Heart right ventricle (tissue), 16 donors: ENCODE measurements around the gene CBX6. TPM values are rescaled to one million over a fixed set of nuclear protein-coding genes. Genes with fewer than 3 reads are reported as not detected.

Source experiments
- ATAC-seq, 8 donors: fragments of 200-7000 bp; cut with Tn5 transposase; one replicate each; pipeline ENCODE4 v1.9.1; 2020; ENCODE audit warnings: mild to moderate bottlenecking in 8 of 8, moderate library complexity in 8 of 8, moderate number of reproducible peaks in 1 of 8
- DNase-seq, 2 donors: peaks; one replicate each; pipeline ENCODE4 v3.0.0-alpha.2; 2020
- H3K27ac ChIP-seq, 10 donors: fragments of 200-600 bp; sonication (generic) in 2 of 10; one replicate each; pipeline versions ENCODE4 v1.5.0 to v1.8.0; 2020 to 2022; ENCODE audit warnings: mild to moderate bottlenecking in 3 of 10
- H3K27me3 ChIP-seq, 7 donors: fragments of 200-600 bp; one replicate each; pipeline ENCODE4 v1.8.0; 2021 to 2022; ENCODE audit warnings: mild to moderate bottlenecking in 2 of 7
- H3K36me3 ChIP-seq, 9 donors: fragments of 200-600 bp; sonication (generic) in 1 of 9; one replicate each; pipeline versions ENCODE4 v1.5.0 to v1.8.0; 2020 to 2022; ENCODE audit warnings: mild to moderate bottlenecking in 2 of 9
- H3K4me1 ChIP-seq, 9 donors: fragments of 200-600 bp; sonication (generic) in 1 of 9; one replicate each; pipeline versions ENCODE4 v1.5.0 to v1.8.0; 2020 to 2022; ENCODE audit warnings: mild to moderate bottlenecking in 4 of 9
- H3K4me3 ChIP-seq, 10 donors: fragments of 200-600 bp; sonication (generic) in 2 of 10; one replicate each; pipeline versions ENCODE4 v1.5.0 to v1.8.0; 2020 to 2022; ENCODE audit warnings: mild to moderate bottlenecking in 7 of 10, moderate library complexity in 2 of 10
- H3K9me3 ChIP-seq, 11 donors: fragments of 200-600 bp in 10 of 11; sonication (generic) in 2 of 11; one replicate each; pipeline versions ENCODE4 v1.5.0 to v1.8.0; 2013 to 2022; ENCODE audit warnings: mild to moderate bottlenecking in 2 of 11, control low read depth in 1 of 11, moderate library complexity in 1 of 11
- WGBS, 2 donors: extraction: QIAGEN DNeasy Blood & Tissue Kit; methylation state at CpG; one replicate each; pipeline ENCODE4 v1.1.7; 2013; ENCODE audit warnings: inconsistent platforms in 1 of 2; 5-methylcytosine and 5-hydroxymethylcytosine counted together
- intact Hi-C, 10 donors: fragments of 100-400 bp; cut with DNase I; formaldehyde crosslinking; loops; one replicate each; pipeline versions ENCODE4 v1.11.1 to v1.14.2; 2022
- polyA plus RNA-seq, 2 donors: library from polyadenylated mRNA; stranded (reverse); fragments of 200-250 nt; gene quantifications; one replicate each; pipeline ENCODE4 v1.2.3, GENCODE V29; 2013
- total RNA-seq, 10 donors: library from RNA; stranded (reverse); fragmentation: NEBNext Ultra II Directional in 3 of 10; extraction: Animal tissue kit (Norgen Biotek cat#: 25700) in 3 of 10; gene quantifications; one replicate each; pipeline versions ENCODE4 v1.2.1 to v1.2.4, GENCODE V29; 2021 to 2023
- TF ChIP-seq, protein P1 (sequence below), 9 donors: fragments of 200-600 bp; sonication (generic) in 2 of 9; IDR thresholded peaks; one replicate each; pipeline versions ENCODE4 v1.5.0 to v1.8.0; 2021 to 2022; ENCODE audit warnings: antibody characterized with exemption in 9 of 9, mild to moderate bottlenecking in 5 of 9, moderate library complexity in 1 of 9
- donor health status: Arrhythmogenic right ventricular cardiomyopathy.
- donor health status: ischemic (EF 13 %, LVEDD 7.1; RV severe dilation, severe dysfunction).
- donor health status: healthy with polysubstance abuse.
- donor health status: DM: no; HTN: yes; CAD: no.
- donor health status: DM: no; HTN: no; CAD: no.
- donor health status: ischemic (EF 25% LVEDD 6.9; RV normal size, moderate dysfunction).
- donor health status: ischemic (EF 25% LVEDD 5.7; RV mildly dilated, moderate dysfunction).
- donor health status: healthy.
- donor health status: DM: yes; HTN: yes; CAD: no.
- donor health status: Ischemic cardiomyopathy.
- donor health status: ischemic (EF 35%, LVEDD 5.7; RV mildly dilated, moderate dysfunction).
- donor health status: nonischemic (EF 11% LVEDD 7.7; RV severe dilation, severe dysfunction).
- donor health status: DM: yes; HTN: yes; CAD: no.
- donor health status: PGD.
- donor health status: ischemic (EF 29% LVEDD 5.4; RV normal size, mild dysfunction).
- donor health status: nonischemic (EF 23%, LVEDD 6.1; RV moderate dilation, normal function).

CBX6 gene
- total and polyA plus RNA-seq, 12 donors = 17.4 to 49.1 (median 35.1) TPM

GRCh38 chr22:38882972-38883622, 11.1 kb upstream of the CBX6 start:
- H3K27me3 ChIP-seq = no peaks in the 10 kb centered on the region
- DNase-seq = no peak
- no peaks in the 10 kb centered on the region for H3K36me3 ChIP-seq
- no peak overlapping the region for H3K4me3 ChIP-seq
- peaks cover 0 to 4% (median 0%) of the 10 kb centered on the region in 11 donors for H3K9me3 ChIP-seq
- intact Hi-C loops = loop anchor here in 4 of 10 donors (5.0 kb wide), 1 partner anchor 39 kb away; no protein-coding TSS in a partner anchor
- TF ChIP-seq, protein P1, sequence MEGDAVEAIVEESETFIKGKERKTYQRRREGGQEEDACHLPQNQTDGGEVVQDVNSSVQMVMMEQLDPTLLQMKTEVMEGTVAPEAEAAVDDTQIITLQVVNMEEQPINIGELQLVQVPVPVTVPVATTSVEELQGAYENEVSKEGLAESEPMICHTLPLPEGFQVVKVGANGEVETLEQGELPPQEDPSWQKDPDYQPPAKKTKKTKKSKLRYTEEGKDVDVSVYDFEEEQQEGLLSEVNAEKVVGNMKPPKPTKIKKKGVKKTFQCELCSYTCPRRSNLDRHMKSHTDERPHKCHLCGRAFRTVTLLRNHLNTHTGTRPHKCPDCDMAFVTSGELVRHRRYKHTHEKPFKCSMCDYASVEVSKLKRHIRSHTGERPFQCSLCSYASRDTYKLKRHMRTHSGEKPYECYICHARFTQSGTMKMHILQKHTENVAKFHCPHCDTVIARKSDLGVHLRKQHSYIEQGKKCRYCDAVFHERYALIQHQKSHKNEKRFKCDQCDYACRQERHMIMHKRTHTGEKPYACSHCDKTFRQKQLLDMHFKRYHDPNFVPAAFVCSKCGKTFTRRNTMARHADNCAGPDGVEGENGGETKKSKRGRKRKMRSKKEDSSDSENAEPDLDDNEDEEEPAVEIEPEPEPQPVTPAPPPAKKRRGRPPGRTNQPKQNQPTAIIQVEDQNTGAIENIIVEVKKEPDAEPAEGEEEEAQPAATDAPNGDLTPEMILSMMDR (IDR thresholded peaks at IDR 0.05) = no peak
- ATAC-seq = no peak
- peak overlapping the region in 7 of 10 donors; percentile 16 to 85 (median 82) for H3K27ac ChIP-seq
- 66% methylated on average over 9 of the region's 9 CpGs for WGBS, 2 donors
- peaks cover 7 to 27% (median 22%) of the 10 kb centered on the region in 9 donors for H3K4me1 ChIP-seq

DNA sequence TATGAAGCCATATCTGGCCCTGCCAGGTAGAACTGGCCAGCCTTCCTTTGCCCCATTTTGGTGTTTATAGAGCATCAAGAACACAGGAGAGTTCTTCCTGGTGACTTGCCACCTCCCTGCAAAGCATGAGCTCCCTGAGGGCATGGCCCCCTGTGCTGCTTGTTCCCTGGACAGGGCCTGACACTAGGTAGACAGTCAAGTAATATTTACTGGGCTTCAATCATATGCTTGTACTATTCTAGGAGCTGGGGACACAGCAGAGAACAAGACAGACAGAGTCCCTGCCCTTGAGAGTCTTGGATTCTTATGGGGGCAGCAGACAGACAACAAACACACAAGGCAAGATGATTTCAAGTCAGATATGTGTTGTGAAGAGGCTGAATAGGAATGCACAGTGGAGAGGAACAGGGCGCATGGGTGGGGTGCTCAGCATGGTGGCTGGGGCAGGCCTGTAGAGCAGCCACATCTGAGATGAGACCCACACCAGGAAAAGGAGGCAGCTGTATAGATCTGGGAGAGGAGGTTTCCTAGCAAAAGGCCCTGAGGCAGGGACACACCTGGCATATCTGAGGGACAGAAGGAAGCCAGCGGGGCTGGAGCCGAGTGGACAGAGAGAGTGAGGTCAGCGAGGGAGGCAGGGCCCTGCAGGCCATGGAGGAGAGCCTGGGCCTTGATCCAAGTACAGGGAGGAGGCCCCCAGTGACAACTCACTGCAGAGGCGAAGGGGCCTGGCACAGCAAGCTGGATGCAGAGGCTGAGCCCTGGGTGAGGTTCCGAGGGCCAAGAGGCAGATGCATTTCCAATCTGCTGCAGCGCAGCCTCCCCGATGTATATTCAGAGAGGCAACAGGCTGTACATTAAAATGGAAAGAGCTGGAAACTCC, 10.2 kb upstream of the CBX6 start:
- Histone ChIP-seq H3K4me3 (no peak overlapping the region), H3K9me3 (peaks cover 0 to 9% (median 0%) of the 10 kb centered on the region in 11 donors), H3K27me3 (no peaks in the 10 kb centered on the region), H3K27ac (peak overlapping the region; percentile 45 to 85 (median 78)), H3K4me1 (peaks cover 7 to 27% (median 22%) of the 10 kb centered on the region in 9 donors), H3K36me3 (no peaks in the 10 kb centered on the region)
- ATAC-seq (peak; percentile 29 to 89 (median 64)), DNase-seq (no peak)
- TF ChIP-seq, protein P1 (IDR thresholded peaks at IDR 0.05) = no peak
- intact Hi-C loops = loop anchor here in 4 of 10 donors (5.0 kb wide), 1 partner anchor 40 kb away; no protein-coding TSS in a partner anchor
- WGBS, 2 donors = 40 to 48% methylated on average over 8 of the region's 8 CpGs

DNA sequence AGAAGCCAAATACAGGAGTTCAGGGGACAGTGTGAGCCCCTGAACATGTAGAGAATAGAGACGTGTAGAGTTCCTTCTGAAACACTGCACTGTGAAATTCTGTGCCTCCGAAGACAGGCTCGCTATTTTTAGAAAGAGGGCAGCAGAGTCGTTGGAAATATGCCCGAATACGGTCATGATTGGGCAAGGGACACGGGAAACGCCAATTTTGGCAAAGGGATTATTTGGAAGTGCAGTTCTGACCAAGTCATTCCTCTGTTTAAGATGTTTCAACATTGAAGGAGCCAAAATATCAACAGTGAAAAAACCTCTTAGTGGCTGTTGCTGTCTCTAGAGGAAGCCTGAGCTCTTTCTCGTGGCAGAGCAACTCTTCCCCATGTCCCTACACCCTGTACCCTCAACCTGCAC, 9.5 kb upstream of the CBX6 start:
- intact Hi-C loops = loop anchor here in 4 of 10 donors (5.0 kb wide), 1 partner anchor 41 kb away; no protein-coding TSS in a partner anchor
- Histone ChIP-seq H3K4me3 (peak overlapping the region in 1 of 10 donors; percentile 2), H3K27me3 (no peaks in the 10 kb centered on the region), H3K36me3 (no peaks in the 10 kb centered on the region), H3K9me3 (peaks cover 0 to 9% (median 0%) of the 10 kb centered on the region in 11 donors), H3K4me1 (peaks cover 7 to 27% (median 22%) of the 10 kb centered on the region in 9 donors), H3K27ac (peak overlapping the region; percentile 45 to 85 (median 78))
- WGBS, 2 donors = 7 to 13% methylated on average over 9 of the region's 9 CpGs
- DNase-seq = no peak
- TF ChIP-seq, protein P1 (IDR thresholded peaks at IDR 0.05) = peak in 1 of 9 donors; percentile 15
- ATAC-seq = peak; percentile 66 to 84 (median 75)

DNA sequence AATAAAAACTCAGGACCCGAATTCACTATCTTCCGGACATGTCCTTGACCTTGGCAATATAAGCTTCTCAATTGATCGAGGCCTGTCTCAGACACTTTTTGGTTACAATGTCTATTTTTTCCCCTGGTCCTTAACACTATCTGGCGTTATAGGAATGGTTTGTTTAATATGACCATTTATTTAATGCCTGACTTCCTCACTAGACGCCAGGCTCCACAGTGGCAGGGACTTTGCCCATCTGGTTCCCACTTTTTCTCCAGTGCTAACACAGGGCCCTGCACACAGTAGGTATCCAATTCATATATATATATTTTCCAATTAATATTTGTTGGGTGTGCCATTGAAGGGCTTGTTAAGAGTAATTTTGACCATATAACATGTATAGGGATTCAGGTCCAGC, 7.9 kb upstream of the CBX6 start:
- Histone ChIP-seq H3K27ac (no peak overlapping the region), H3K27me3 (no peaks in the 10 kb centered on the region), H3K4me1 (peaks cover 7 to 27% (median 22%) of the 10 kb centered on the region in 9 donors), H3K36me3 (no peaks in the 10 kb centered on the region), H3K4me3 (no peak overlapping the region), H3K9me3 (peaks cover 0 to 9% (median 0%) of the 10 kb centered on the region in 11 donors)
- intact Hi-C loops = loop anchor here in 7 of 10 donors (5.0 to 10.0 kb wide), 5 partner anchors 42 to 255 kb away; no protein-coding TSS in a partner anchor
- TF ChIP-seq, protein P1 (IDR thresholded peaks at IDR 0.05) = no peak
- DNase-seq = no peak
- 80 to 91% methylated on average over 5 of the region's 5 CpGs for WGBS, 2 donors
- no peak for ATAC-seq
